Activated naive CD8-positive, alpha-beta T cell treated with anti-CD3 and anti-CD28 coated beads for 36 hours (primary cell): ENCODE data around the gene EML1. TPM values are rescaled to one million over a fixed set of nuclear protein-coding genes. Genes with fewer than 3 reads are reported as not detected.

ENCODE experiments used
- DNase-seq: peaks from one replicate; pipeline ENCODE4 v3.0.0; 2021
- H3K27ac Mint-ChIP-seq: one replicate; pipeline ENCODE4 v1.8.0; 2022; ENCODE audit warnings: mild to moderate bottlenecking, moderate library complexity, mixed read lengths
- H3K27me3 Mint-ChIP-seq: one replicate; pipeline ENCODE4 v1.8.0; 2022; ENCODE audit warnings: mild to moderate bottlenecking, mixed read lengths
- H3K36me3 Mint-ChIP-seq: one replicate; pipeline ENCODE4 v1.8.0; 2021; ENCODE audit warnings: mild to moderate bottlenecking, mixed read lengths
- H3K4me1 Mint-ChIP-seq: one replicate; pipeline ENCODE4 v1.8.0; 2021; ENCODE audit warnings: mixed read lengths
- H3K4me3 Mint-ChIP-seq: one replicate; pipeline ENCODE4 v1.8.0; 2022; ENCODE audit warnings: mild to moderate bottlenecking, moderate library complexity, mixed read lengths
- H3K9me3 Mint-ChIP-seq: one replicate; pipeline ENCODE4 v1.8.0; 2022; ENCODE audit warnings: mixed read lengths
- total RNA-seq, 2 experiments: library from RNA; stranded (reverse); gene quantifications; one replicate each; pipeline ENCODE4 v1.2.3, GENCODE V29; 2021

The EML1 gene
- total RNA-seq, 2 experiments from 2014 or later: 0.36 to 1.0 TPM

- H3K36me3 Mint-ChIP-seq: no peaks in the 10 kb centered on the region
- no peak overlapping the region for H3K27ac Mint-ChIP-seq
- peaks cover 39% of the 10 kb centered on the region for H3K27me3 Mint-ChIP-seq
Measured at GRCh38 chr14:99817331-99817730, 24.1 kb downstream of the EML1 start.

GRCh38 chr14:99818503-99819036, 25.4 kb downstream of the EML1 start:
- Mint-ChIP-seq H3K9me3 (no peaks in the 10 kb centered on the region), H3K27ac (no peak overlapping the region), H3K4me1 (peaks cover 25% of the 10 kb centered on the region), H3K4me3 (no peak overlapping the region), H3K27me3 (peaks cover 47% of the 10 kb centered on the region), H3K36me3 (no peaks in the 10 kb centered on the region)
- DNase-seq: peak; percentile 4

More at GRCh38 chr14:99817331-99817730, 24.1 kb downstream of the EML1 start:
- peaks cover 21% of the 10 kb centered on the region for H3K4me1 Mint-ChIP-seq
- no peaks in the 10 kb centered on the region for H3K9me3 Mint-ChIP-seq
- H3K4me3 Mint-ChIP-seq: no peak overlapping the region
- no peak for DNase-seq

- Mint-ChIP-seq H3K27ac (no peak overlapping the region), H3K9me3 (no peaks in the 10 kb centered on the region), H3K4me3 (peak overlapping the region; percentile 2), H3K27me3 (peaks cover 49% of the 10 kb centered on the region), H3K36me3 (no peaks in the 10 kb centered on the region), H3K4me1 (peaks cover 25% of the 10 kb centered on the region)
- DNase-seq: peak; percentile 21
Measured at GRCh38 chr14:99819514-99819913, 26.3 kb downstream of the EML1 start.

GRCh38 chr14:99820702-99821331, 27.6 kb downstream of the EML1 start:
- Mint-ChIP-seq H3K27me3 (peaks cover 51% of the 10 kb centered on the region), H3K27ac (no peak overlapping the region), H3K36me3 (no peaks in the 10 kb centered on the region), H3K4me1 (peaks cover 25% of the 10 kb centered on the region), H3K9me3 (no peaks in the 10 kb centered on the region), H3K4me3 (no peak overlapping the region)
- no peak for DNase-seq

- H3K9me3 Mint-ChIP-seq: no peaks in the 10 kb centered on the region
- no peak overlapping the region for H3K4me3 Mint-ChIP-seq
- no peak overlapping the region for H3K27ac Mint-ChIP-seq
- peaks cover 51% of the 10 kb centered on the region for H3K27me3 Mint-ChIP-seq
- H3K4me1 Mint-ChIP-seq: peaks cover 25% of the 10 kb centered on the region
- no peaks in the 10 kb centered on the region for H3K36me3 Mint-ChIP-seq
- peak; percentile 33 for DNase-seq
Measured at GRCh38 chr14:99821519-99822508, 28.6 kb downstream of the EML1 start.

- Mint-ChIP-seq H3K27ac (no peak overlapping the region), H3K27me3 (peaks cover 43% of the 10 kb centered on the region), H3K4me3 (no peak overlapping the region), H3K36me3 (no peaks in the 10 kb centered on the region), H3K9me3 (no peaks in the 10 kb centered on the region), H3K4me1 (peaks cover 25% of the 10 kb centered on the region)
- no peak for DNase-seq
Measured at GRCh38 chr14:99822800-99823455, 29.7 kb downstream of the EML1 start.

GRCh38 chr14:99824776-99825175, 31.6 kb downstream of the EML1 start:
- peaks cover 38% of the 10 kb centered on the region for H3K27me3 Mint-ChIP-seq

GRCh38 chr14:99829450-99829849, 36.2 kb downstream of the EML1 start:
- peaks cover 46% of the 10 kb centered on the region for H3K27me3 Mint-ChIP-seq
- peak; percentile 23 for DNase-seq
- H3K36me3 Mint-ChIP-seq: no peaks in the 10 kb centered on the region
- H3K4me1 Mint-ChIP-seq: no peaks in the 10 kb centered on the region
- no peaks in the 10 kb centered on the region for H3K9me3 Mint-ChIP-seq
- H3K4me3 Mint-ChIP-seq: no peak overlapping the region
- no peak overlapping the region for H3K27ac Mint-ChIP-seq

More at GRCh38 chr14:99824776-99825175, 31.6 kb downstream of the EML1 start:
- Mint-ChIP-seq H3K4me3 (no peak overlapping the region), H3K36me3 (no peaks in the 10 kb centered on the region), H3K27ac (no peak overlapping the region), H3K9me3 (no peaks in the 10 kb centered on the region), H3K4me1 (peaks cover 16% of the 10 kb centered on the region)
- no peak for DNase-seq

- H3K27me3 Mint-ChIP-seq: peaks cover 56% of the 10 kb centered on the region
- H3K4me3 Mint-ChIP-seq: no peak overlapping the region
- DNase-seq: no peak
- no peak overlapping the region for H3K27ac Mint-ChIP-seq
- no peaks in the 10 kb centered on the region for H3K4me1 Mint-ChIP-seq
- H3K36me3 Mint-ChIP-seq: no peaks in the 10 kb centered on the region
- no peaks in the 10 kb centered on the region for H3K9me3 Mint-ChIP-seq
Measured at GRCh38 chr14:99831303-99831702, 38.1 kb downstream of the EML1 start.

GRCh38 chr14:99831903-99832685, 38.9 kb downstream of the EML1 start:
- Mint-ChIP-seq H3K4me1 (no peaks in the 10 kb centered on the region), H3K27me3 (peaks cover 61% of the 10 kb centered on the region), H3K9me3 (no peaks in the 10 kb centered on the region), H3K4me3 (no peak overlapping the region), H3K36me3 (no peaks in the 10 kb centered on the region), H3K27ac (no peak overlapping the region)
- no peak for DNase-seq

GRCh38 chr14:99837822-99838221, 44.6 kb downstream of the EML1 start:
- H3K27ac Mint-ChIP-seq: no peak overlapping the region
- H3K36me3 Mint-ChIP-seq: no peaks in the 10 kb centered on the region
- H3K9me3 Mint-ChIP-seq: no peaks in the 10 kb centered on the region
- no peaks in the 10 kb centered on the region for H3K4me1 Mint-ChIP-seq
- H3K27me3 Mint-ChIP-seq: peaks cover 74% of the 10 kb centered on the region
- no peak overlapping the region for H3K4me3 Mint-ChIP-seq
- no peak for DNase-seq

GRCh38 chr14:99838639-99839134, 45.5 kb downstream of the EML1 start:
- Mint-ChIP-seq H3K4me3 (no peak overlapping the region), H3K36me3 (no peaks in the 10 kb centered on the region), H3K9me3 (no peaks in the 10 kb centered on the region), H3K27me3 (peaks cover 70% of the 10 kb centered on the region), H3K4me1 (no peaks in the 10 kb centered on the region), H3K27ac (no peak overlapping the region)
- DNase-seq: no peak

GRCh38 chr14:99839696-99840095, 46.5 kb downstream of the EML1 start:
- Mint-ChIP-seq H3K27ac (no peak overlapping the region), H3K9me3 (no peaks in the 10 kb centered on the region), H3K27me3 (peaks cover 68% of the 10 kb centered on the region), H3K4me1 (no peaks in the 10 kb centered on the region), H3K4me3 (no peak overlapping the region), H3K36me3 (no peaks in the 10 kb centered on the region)
- DNase-seq: no peak

- Mint-ChIP-seq H3K4me1 (no peaks in the 10 kb centered on the region), H3K27ac (no peak overlapping the region), H3K27me3 (peaks cover 65% of the 10 kb centered on the region), H3K4me3 (no peak overlapping the region), H3K9me3 (no peaks in the 10 kb centered on the region), H3K36me3 (no peaks in the 10 kb centered on the region)
- no peak for DNase-seq
Measured at GRCh38 chr14:99840265-99840664, 47.1 kb downstream of the EML1 start.
